ENCODE results near the gene ADIRF.
"Not testable (repeated sequence)": the region's sequence is repeated elsewhere in the genome, so short reads cannot be mapped to it uniquely, and the experiment has no call there.

Gene ADIRF

GRCh38 chr10:86972613-86973380 lies 4.5 kb downstream of the ADIRF start:
- peaks cover 50% of the 10 kb centered on the region for H3K27me3 Mint-ChIP-seq (ENCODE audit: low read depth)
- no peaks in the 10 kb centered on the region for H3K9me3 Mint-ChIP-seq
- H3K4me1 Mint-ChIP-seq (ENCODE audit: low read depth) = peaks cover 4% of the 10 kb centered on the region
- no peaks in the 10 kb centered on the region for H3K36me3 Mint-ChIP-seq (ENCODE audit: low read depth)
- no peak overlapping the region for H3K27ac Mint-ChIP-seq
- H3K4me3 Mint-ChIP-seq = peak overlapping the region; percentile 31

- Mint-ChIP-seq H3K27ac (no peak overlapping the region), H3K9me3 (no peaks in the 10 kb centered on the region), H3K4me1 (ENCODE audit: low read depth) (peaks cover 4% of the 10 kb centered on the region), H3K27me3 (ENCODE audit: low read depth) (peaks cover 48% of the 10 kb centered on the region), H3K36me3 (ENCODE audit: low read depth) (no peaks in the 10 kb centered on the region), H3K4me3 (no peak overlapping the region)
Observed at GRCh38 chr10:86974484-86974883, 6.2 kb downstream of the ADIRF start.

DNA sequence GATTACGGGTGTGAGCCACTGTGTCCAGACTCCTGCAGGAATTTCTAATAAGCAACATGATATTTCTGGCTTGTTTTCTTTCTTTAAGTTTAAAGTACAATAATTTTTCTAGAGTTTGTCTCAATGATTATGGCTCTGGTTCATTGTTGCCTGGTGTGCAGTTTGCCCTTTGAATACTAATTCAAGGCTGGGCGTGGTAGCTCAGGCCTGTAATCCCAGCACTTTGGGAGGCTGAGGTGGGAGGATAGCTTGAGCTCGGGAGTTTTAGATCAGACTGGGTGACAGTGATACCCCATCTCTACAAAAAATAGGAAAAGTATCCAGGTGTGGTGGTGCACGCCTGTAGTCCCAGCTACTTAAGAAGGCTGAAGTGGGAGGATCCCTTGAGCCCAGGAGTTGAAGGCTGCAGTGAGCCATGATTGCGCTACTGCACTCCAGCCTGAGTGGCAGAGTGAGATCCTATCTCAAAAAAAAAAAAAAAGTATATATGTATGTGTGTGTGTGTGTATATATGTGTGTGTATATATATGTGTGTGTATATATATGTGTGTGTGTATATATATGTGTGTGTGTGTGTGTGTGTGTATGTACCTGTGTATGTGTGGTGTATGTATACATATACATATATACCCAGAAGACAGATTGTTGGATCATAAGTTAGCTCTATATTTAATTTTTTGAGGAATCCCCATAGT lies 8.2 kb downstream of the ADIRF start:
- Mint-ChIP-seq H3K4me3 (no peak overlapping the region), H3K36me3 (ENCODE audit: low read depth) (no peaks in the 10 kb centered on the region), H3K27me3 (ENCODE audit: low read depth) (peaks cover 45% of the 10 kb centered on the region), H3K27ac (no peak overlapping the region), H3K9me3 (no peaks in the 10 kb centered on the region), H3K4me1 (ENCODE audit: low read depth) (peaks cover 4% of the 10 kb centered on the region)

DNA sequence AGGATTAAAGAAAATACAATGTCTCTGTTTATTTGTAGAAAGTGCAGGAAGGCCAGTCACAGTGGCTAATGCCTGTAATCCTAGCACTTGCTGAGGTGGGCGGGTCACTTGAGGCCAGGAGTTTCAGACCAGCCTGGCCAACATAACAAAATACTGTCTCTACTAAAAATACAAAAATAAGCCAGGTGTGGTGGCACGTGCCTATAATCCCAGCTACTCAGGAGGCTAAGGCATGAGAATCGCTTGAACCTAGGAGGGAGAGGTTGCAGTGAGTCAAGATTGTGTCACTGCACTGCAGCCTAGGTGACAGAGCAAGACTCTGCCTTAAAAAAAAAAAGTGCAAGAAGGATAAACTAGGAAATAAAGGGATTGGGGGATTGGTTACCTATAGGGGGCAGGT lies 10.2 kb downstream of the ADIRF start:
- H3K27ac Mint-ChIP-seq; H3K36me3 Mint-ChIP-seq (ENCODE audit: low read depth); H3K4me1 Mint-ChIP-seq (ENCODE audit: low read depth); H3K4me3 Mint-ChIP-seq; H3K9me3 Mint-ChIP-seq: not testable (repeated sequence)
- peaks cover 35% of the 10 kb centered on the region for H3K27me3 Mint-ChIP-seq (ENCODE audit: low read depth)

DNA sequence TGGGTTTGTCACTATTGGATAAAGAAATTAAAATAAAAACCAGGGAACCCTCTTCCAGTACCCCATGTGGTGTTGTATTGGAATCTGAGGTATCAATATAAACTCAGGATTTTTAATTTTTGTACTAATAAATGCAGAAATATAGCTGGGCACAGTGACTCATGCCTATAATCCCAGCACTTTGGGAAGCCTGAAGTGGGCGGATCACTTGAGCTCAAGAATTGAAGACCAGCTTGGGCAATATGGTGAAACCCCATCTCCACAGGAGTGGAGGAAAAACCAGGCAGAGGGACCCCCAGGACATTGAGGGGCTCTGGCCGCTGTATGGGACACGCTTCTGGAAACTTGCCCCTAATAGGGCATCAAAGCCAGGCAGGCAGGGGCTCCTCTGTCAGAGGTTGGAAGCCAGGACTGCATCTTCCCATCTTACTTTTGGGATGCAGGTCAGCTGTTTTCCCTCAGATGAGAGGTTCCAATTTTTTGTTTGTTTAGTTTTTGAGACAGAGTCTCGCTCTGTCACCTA lies 11.1 kb downstream of the ADIRF start:
- no peaks in the 10 kb centered on the region for H3K36me3 Mint-ChIP-seq (ENCODE audit: low read depth)
- H3K4me3 Mint-ChIP-seq = no peak overlapping the region
- peaks cover 34% of the 10 kb centered on the region for H3K27me3 Mint-ChIP-seq (ENCODE audit: low read depth)
- H3K27ac Mint-ChIP-seq = no peak overlapping the region
- H3K4me1 Mint-ChIP-seq (ENCODE audit: low read depth) = no peaks in the 10 kb centered on the region
- no peaks in the 10 kb centered on the region for H3K9me3 Mint-ChIP-seq

DNA sequence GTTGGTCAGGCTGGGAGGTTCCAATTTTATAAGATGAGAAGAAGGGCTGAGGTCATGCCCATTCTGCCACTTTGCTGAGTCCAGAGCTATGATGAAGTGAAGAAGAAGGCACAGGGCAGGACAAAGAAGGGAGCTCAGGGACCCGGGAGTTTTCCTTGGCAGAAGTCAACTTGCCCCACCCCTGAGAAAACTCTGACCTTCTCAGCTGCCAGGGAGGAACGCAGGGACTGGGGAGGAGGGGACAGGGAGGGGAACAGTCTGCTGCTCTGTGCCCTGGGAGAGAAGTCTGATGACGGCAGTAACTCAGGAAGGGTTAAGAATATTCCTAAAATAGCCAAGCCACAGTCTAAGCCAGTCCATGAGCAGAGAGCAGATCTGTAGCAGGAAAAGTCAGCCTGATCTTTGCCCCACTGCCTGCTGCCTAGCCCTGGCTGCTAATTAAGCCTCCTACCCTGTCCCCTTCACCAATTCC lies 11.7 kb downstream of the ADIRF start:
- Mint-ChIP-seq H3K36me3 (ENCODE audit: low read depth) (no peaks in the 10 kb centered on the region), H3K4me3 (no peak overlapping the region), H3K27me3 (ENCODE audit: low read depth) (peaks cover 29% of the 10 kb centered on the region), H3K9me3 (no peaks in the 10 kb centered on the region), H3K4me1 (ENCODE audit: low read depth) (no peaks in the 10 kb centered on the region), H3K27ac (no peak overlapping the region)

GRCh38 chr10:86981020-86981419 lies 12.7 kb downstream of the ADIRF start:
- H3K36me3 Mint-ChIP-seq (ENCODE audit: low read depth); H3K4me1 Mint-ChIP-seq (ENCODE audit: low read depth); H3K4me3 Mint-ChIP-seq; H3K27ac Mint-ChIP-seq; H3K9me3 Mint-ChIP-seq: not testable (repeated sequence)
- peaks cover 29% of the 10 kb centered on the region for H3K27me3 Mint-ChIP-seq (ENCODE audit: low read depth)

- no peaks in the 10 kb centered on the region for H3K9me3 Mint-ChIP-seq
- H3K36me3 Mint-ChIP-seq (ENCODE audit: low read depth) = no peaks in the 10 kb centered on the region
- H3K27ac Mint-ChIP-seq = no peak overlapping the region
- H3K27me3 Mint-ChIP-seq (ENCODE audit: low read depth) = peaks cover 29% of the 10 kb centered on the region
- H3K4me1 Mint-ChIP-seq (ENCODE audit: low read depth) = no peaks in the 10 kb centered on the region
- no peak overlapping the region for H3K4me3 Mint-ChIP-seq
Observed at GRCh38 chr10:86981716-86982115, 13.4 kb downstream of the ADIRF start.

DNA sequence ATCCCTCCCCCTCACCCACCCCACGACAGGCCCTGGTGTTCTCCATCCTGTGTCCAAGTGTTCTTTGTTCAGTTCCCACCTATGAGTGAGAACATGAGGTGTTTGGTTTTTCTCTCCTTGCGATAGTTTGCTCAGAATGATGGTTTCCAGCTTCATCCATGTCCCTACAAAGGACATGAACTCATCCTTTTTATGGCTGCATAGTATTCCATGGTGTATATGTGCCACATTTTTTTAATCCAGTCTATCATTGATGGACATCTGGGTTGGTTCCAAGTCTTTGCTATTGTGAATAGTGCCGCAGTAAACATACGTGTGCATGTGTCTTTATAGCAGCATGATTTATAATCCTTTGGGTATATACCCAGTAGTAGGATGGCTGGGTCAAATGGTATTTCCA lies 16.2 kb downstream of the ADIRF start:
- not testable (repeated sequence) for H3K36me3 Mint-ChIP-seq (ENCODE audit: low read depth); H3K9me3 Mint-ChIP-seq; H3K27ac Mint-ChIP-seq; H3K4me3 Mint-ChIP-seq; H3K4me1 Mint-ChIP-seq (ENCODE audit: low read depth)
- H3K27me3 Mint-ChIP-seq (ENCODE audit: low read depth) = peaks cover 36% of the 10 kb centered on the region

DNA sequence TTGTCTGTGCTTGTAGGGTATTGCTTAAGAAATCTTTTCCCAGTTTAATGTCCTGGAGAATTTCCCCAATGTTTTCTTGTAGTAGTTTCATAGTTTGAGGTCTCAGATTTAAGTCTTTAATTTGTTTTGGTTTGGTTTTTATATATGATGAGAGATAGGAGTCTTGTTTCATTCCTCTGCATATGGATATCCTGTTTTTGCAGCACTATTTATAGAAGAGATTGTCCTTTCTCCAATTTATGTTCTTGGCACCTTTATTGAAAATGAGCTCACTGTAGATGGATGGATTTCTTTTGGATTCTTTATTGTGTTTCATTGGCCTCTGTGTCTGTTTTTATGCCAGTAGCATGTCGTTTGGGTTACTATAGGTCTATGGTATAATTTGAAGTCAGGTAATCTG lies 20.2 kb downstream of the ADIRF start:
- no peaks in the 10 kb centered on the region for H3K36me3 Mint-ChIP-seq (ENCODE audit: low read depth)
- H3K27me3 Mint-ChIP-seq (ENCODE audit: low read depth) = peaks cover 30% of the 10 kb centered on the region
- H3K4me3 Mint-ChIP-seq = no peak overlapping the region
- no peaks in the 10 kb centered on the region for H3K9me3 Mint-ChIP-seq
- H3K4me1 Mint-ChIP-seq (ENCODE audit: low read depth) = no peaks in the 10 kb centered on the region
- H3K27ac Mint-ChIP-seq = no peak overlapping the region

DNA sequence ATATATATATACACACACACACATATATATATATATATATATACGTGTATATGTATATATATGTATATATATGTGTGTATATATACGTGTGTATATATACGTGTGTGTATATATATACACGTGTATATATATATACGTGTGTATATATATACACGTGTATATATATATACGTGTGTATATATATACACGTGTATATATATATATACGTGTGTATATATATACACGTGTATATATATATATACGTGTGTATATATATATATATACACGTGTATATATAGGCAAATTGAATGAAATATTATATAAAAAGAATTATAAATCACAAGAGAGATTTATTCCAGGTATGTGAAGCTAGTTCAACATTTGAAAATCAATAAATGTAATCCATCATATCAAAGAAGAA lies 23.1 kb downstream of the ADIRF start:
- not testable (repeated sequence) for H3K36me3 Mint-ChIP-seq (ENCODE audit: low read depth); H3K27ac Mint-ChIP-seq; H3K4me3 Mint-ChIP-seq; H3K4me1 Mint-ChIP-seq (ENCODE audit: low read depth); H3K9me3 Mint-ChIP-seq
- H3K27me3 Mint-ChIP-seq (ENCODE audit: low read depth) = peaks cover 28% of the 10 kb centered on the region

GRCh38 chr10:86992456-86992855 lies 24.2 kb downstream of the ADIRF start:
- Mint-ChIP-seq H3K27ac (no peak overlapping the region), H3K4me1 (ENCODE audit: low read depth) (no peaks in the 10 kb centered on the region), H3K36me3 (ENCODE audit: low read depth) (no peaks in the 10 kb centered on the region), H3K9me3 (no peaks in the 10 kb centered on the region), H3K27me3 (ENCODE audit: low read depth) (peaks cover 36% of the 10 kb centered on the region), H3K4me3 (no peak overlapping the region)

DNA sequence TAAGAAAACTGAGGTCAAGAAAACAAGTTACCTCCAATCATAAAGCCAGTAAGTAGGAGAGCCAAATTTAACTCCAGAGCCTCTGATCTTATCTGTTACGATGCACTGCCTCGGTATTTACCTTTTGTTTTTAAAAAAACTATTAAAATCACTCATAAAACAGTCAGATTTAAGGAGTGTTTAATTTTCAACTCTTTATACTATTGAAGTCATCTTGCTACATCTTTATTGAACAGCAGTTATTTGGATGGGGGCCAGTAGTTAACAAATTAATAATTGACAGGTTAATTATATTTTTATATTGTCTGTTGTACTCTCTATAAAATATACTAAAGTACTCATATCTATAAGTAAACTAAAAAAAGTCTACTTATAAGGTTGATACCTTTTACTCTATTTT lies 24.6 kb downstream of the ADIRF start:
- Mint-ChIP-seq H3K27me3 (ENCODE audit: low read depth) (peaks cover 32% of the 10 kb centered on the region), H3K4me1 (ENCODE audit: low read depth) (no peaks in the 10 kb centered on the region), H3K9me3 (no peaks in the 10 kb centered on the region), H3K4me3 (no peak overlapping the region), H3K36me3 (ENCODE audit: low read depth) (no peaks in the 10 kb centered on the region), H3K27ac (no peak overlapping the region)

DNA sequence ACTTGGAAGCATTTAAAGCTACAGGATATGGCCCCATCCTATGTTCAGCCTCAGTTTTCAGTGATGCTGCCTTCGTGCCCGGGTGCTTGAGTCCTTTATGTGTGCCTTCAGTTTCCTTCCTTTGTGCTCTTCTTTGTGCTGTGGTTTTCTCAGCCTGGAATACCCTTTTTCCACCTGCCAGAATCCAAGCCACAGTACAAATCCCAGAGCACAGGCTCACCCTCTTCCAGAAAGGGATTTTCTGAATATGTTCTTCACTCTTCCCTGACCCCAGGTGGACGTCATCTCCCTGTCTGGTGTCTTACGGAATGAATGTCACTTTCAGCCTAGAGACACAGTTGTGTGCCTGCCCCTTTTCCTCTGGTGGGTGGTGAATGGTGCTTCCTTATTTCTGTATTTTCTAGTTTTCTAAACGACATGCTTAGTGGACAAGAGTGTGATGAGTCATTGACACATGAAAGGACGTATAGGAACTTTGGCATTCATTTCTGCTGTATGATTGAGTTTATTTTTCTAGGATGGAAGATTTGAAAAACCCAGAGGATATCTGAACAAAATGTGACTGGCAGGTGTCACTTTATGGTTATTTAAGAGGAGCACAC lies 31.6 kb downstream of the ADIRF start:
- not testable (repeated sequence) for H3K27ac Mint-ChIP-seq; H3K4me1 Mint-ChIP-seq (ENCODE audit: low read depth); H3K27me3 Mint-ChIP-seq (ENCODE audit: low read depth); H3K9me3 Mint-ChIP-seq; H3K4me3 Mint-ChIP-seq; H3K36me3 Mint-ChIP-seq (ENCODE audit: low read depth)

GRCh38 chr10:87000491-87000890 lies 32.2 kb downstream of the ADIRF start:
- Mint-ChIP-seq H3K4me3 (no peak overlapping the region), H3K9me3 (no peaks in the 10 kb centered on the region), H3K4me1 (ENCODE audit: low read depth) (no peaks in the 10 kb centered on the region), H3K36me3 (ENCODE audit: low read depth) (no peaks in the 10 kb centered on the region), H3K27me3 (ENCODE audit: low read depth) (peaks cover 8% of the 10 kb centered on the region), H3K27ac (no peak overlapping the region)
